WTC11 (cell line): ENCODE data around the gene SENP3. TPM values are rescaled to one million over a fixed set of nuclear protein-coding genes. Genes with fewer than 3 reads are reported as not detected.

Source experiments
- ATAC-seq: fragments of 200-7000 bp; cut with Tn5 transposase; 2 replicates; pipeline ENCODE4 v1.10.0; 2021; ENCODE audit warnings: mild to moderate bottlenecking, moderate library complexity
- CTCF ChIA-PET: fragments of 300-600 bp; sonication (Branson Sonifier 250); formaldehyde crosslinking; loops from one replicate; lab custom pipeline; 2021; ENCODE audit warnings: antibody characterized with exemption; lab: Charles Lee
- POLR2A ChIA-PET: fragments of 350-600 bp; sonication (Branson Sonifier 250); formaldehyde crosslinking; loops from one replicate; lab custom pipeline; 2021; ENCODE audit warnings: antibody characterized with exemption; lab: Charles Lee
- DNase-seq: peaks from one replicate; pipeline ENCODE4 v3.0.0; 2021; ENCODE audit warnings: low spot score
- H3K27ac Mint-ChIP-seq: 2 replicates; pipeline ENCODE4 v1.8.0; 2021; ENCODE audit warnings: mixed read lengths
- H3K27me3 Mint-ChIP-seq: 2 replicates; pipeline ENCODE4 v1.8.0; 2021; ENCODE audit warnings: low read depth, mild to moderate bottlenecking, moderate library complexity, mixed read lengths
- H3K36me3 Mint-ChIP-seq: 2 replicates; pipeline ENCODE4 v1.8.0; 2021; ENCODE audit warnings: mixed read lengths
- H3K4me1 Mint-ChIP-seq: 2 replicates; pipeline ENCODE4 v1.8.0; 2022; ENCODE audit warnings: mixed read lengths
- H3K4me3 Mint-ChIP-seq: 2 replicates; pipeline ENCODE4 v1.8.0; 2021; ENCODE audit warnings: mild to moderate bottlenecking, moderate library complexity, mixed read lengths
- H3K9me3 Mint-ChIP-seq: 2 replicates; pipeline ENCODE4 v1.8.0; 2021; ENCODE audit warnings: mixed read lengths
- ELF4 ChIP-seq: sonication (generic); formaldehyde crosslinking; IDR thresholded peaks from 2 replicates; pipeline ENCODE4 v1.8.1; 2022; ENCODE audit warnings: low read depth, mild to moderate bottlenecking, moderate library complexity, missing genetic modification reagents
- EMX1 ChIP-seq: fragments of 250-450 bp; sonication (Bioruptor Pico); IDR thresholded peaks from 2 replicates; pipeline ENCODE4 v1.8.0; 2021; ENCODE audit warnings: mild to moderate bottlenecking
- GABPB1 ChIP-seq: sonication (generic); formaldehyde crosslinking; IDR thresholded peaks from 2 replicates; pipeline ENCODE4 v1.8.1; 2023; ENCODE audit warnings: mild to moderate bottlenecking, missing genetic modification reagents
- IRF2 ChIP-seq: sonication (generic); formaldehyde crosslinking; IDR thresholded peaks from 2 replicates; pipeline ENCODE4 v1.8.0; 2022; ENCODE audit warnings: low read depth, missing genetic modification reagents, borderline replicate concordance
- MXD4 ChIP-seq: fragments of 250-450 bp; sonication (Bioruptor Pico); IDR thresholded peaks from 2 replicates; pipeline ENCODE4 v1.8.0; 2021; ENCODE audit warnings: mild to moderate bottlenecking, moderate library complexity, borderline replicate concordance
- NFATC4 ChIP-seq: fragments of 250-450 bp; sonication (Bioruptor Pico); IDR thresholded peaks from 2 replicates; pipeline ENCODE4 v1.9.0; 2021; ENCODE audit warnings: mild to moderate bottlenecking
- NR3C1 ChIP-seq: sonication (generic); formaldehyde crosslinking; conservative IDR thresholded peaks from 2 replicates; pipeline ENCODE4 v1.8.1; 2023; ENCODE audit warnings: low read depth, mild to moderate bottlenecking, missing genetic modification reagents
- STAT6 ChIP-seq: sonication (generic); formaldehyde crosslinking; conservative IDR thresholded peaks from 2 replicates; pipeline ENCODE4 v1.8.1; 2023; ENCODE audit warnings: mild to moderate bottlenecking, low read depth, missing genetic modification reagents, moderate library complexity
- ZNF219 ChIP-seq: sonication (generic); formaldehyde crosslinking; IDR thresholded peaks from 2 replicates; pipeline ENCODE4 v1.8.0; 2023; ENCODE audit warnings: missing genetic modification reagents, mild to moderate bottlenecking, borderline replicate concordance
- ZNF423 ChIP-seq: fragments of 250-450 bp; sonication (Bioruptor Pico); IDR thresholded peaks from 2 replicates; pipeline ENCODE4 v2.1.2; 2022; ENCODE audit warnings: mild to moderate bottlenecking, moderate library complexity
- total RNA-seq: library from RNA; stranded (reverse); gene quantifications from 3 replicates; pipeline ENCODE4 v1.2.3, GENCODE V29; 2021
- TF ChIP-seq, protein P1 (sequence below): sonication (generic); formaldehyde crosslinking; conservative IDR thresholded peaks from 2 replicates; pipeline ENCODE4 v1.8.1; 2022; ENCODE audit warnings: mild to moderate bottlenecking, missing genetic modification reagents
- TF ChIP-seq, protein P2 (sequence below): sonication (generic); formaldehyde crosslinking; IDR thresholded peaks from 2 replicates; pipeline ENCODE4 v1.8.0; 2023; ENCODE audit warnings: missing genetic modification reagents
- TF ChIP-seq, protein P3 (sequence below): sonication (generic); formaldehyde crosslinking; IDR thresholded peaks from 2 replicates; pipeline ENCODE4 v1.8.0; 2022; ENCODE audit warnings: mild to moderate bottlenecking, missing genetic modification reagents
- TF ChIP-seq, protein P4 (sequence below): sonication (generic); formaldehyde crosslinking; IDR thresholded peaks from 2 replicates; pipeline ENCODE4 v1.8.0; 2022; ENCODE audit warnings: mild to moderate bottlenecking, missing genetic modification reagents
- TF ChIP-seq, protein P5 (sequence below): fragments of 250-450 bp; sonication (Bioruptor Pico); conservative IDR thresholded peaks from 2 replicates; pipeline ENCODE4 v1.9.0; 2021; ENCODE audit warnings: mild to moderate bottlenecking

The SENP3 gene
- total RNA-seq, 1 experiment from 2014 or later, result 85.4 TPM

GRCh38 chr17:7530023-7530900 is 31.5 kb upstream of the SENP3 start (continued):
- TF ChIP-seq, protein P1, sequence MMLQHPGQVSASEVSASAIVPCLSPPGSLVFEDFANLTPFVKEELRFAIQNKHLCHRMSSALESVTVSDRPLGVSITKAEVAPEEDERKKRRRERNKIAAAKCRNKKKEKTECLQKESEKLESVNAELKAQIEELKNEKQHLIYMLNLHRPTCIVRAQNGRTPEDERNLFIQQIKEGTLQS (CRISPR knock-in tag), result no peak
- TF ChIP-seq IRF2 (CRISPR knock-in tag), result no peak
- TF ChIP-seq, protein P2, sequence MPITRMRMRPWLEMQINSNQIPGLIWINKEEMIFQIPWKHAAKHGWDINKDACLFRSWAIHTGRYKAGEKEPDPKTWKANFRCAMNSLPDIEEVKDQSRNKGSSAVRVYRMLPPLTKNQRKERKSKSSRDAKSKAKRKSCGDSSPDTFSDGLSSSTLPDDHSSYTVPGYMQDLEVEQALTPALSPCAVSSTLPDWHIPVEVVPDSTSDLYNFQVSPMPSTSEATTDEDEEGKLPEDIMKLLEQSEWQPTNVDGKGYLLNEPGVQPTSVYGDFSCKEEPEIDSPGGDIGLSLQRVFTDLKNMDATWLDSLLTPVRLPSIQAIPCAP (CRISPR knock-in tag), result no peak
- TF ChIP-seq EMX1 (CRISPR knock-in tag), result no peak

- peaks cover 22% of the 10 kb centered on the region for H3K9me3 Mint-ChIP-seq
- no peak overlapping the region for H3K4me3 Mint-ChIP-seq
- CTCF ChIA-PET, result interaction anchor here (1.6 kb wide), 1 partner anchor 15 kb away, joined by 4 read pairs; no protein-coding TSS in a partner anchor
- ATAC-seq, result no peak
- no peaks in the 10 kb centered on the region for H3K4me1 Mint-ChIP-seq
- no peak for DNase-seq
- POLR2A ChIA-PET, result no interaction called here
- peaks cover 32% of the 10 kb centered on the region for H3K27me3 Mint-ChIP-seq
- no peaks in the 10 kb centered on the region for H3K36me3 Mint-ChIP-seq
- TF ChIP-seq, protein P3, sequence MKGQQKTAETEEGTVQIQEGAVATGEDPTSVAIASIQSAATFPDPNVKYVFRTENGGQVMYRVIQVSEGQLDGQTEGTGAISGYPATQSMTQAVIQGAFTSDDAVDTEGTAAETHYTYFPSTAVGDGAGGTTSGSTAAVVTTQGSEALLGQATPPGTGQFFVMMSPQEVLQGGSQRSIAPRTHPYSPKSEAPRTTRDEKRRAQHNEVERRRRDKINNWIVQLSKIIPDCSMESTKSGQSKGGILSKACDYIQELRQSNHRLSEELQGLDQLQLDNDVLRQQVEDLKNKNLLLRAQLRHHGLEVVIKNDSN, result no peak
- TF ChIP-seq STAT6 (CRISPR knock-in tag) (no peak), MXD4 (no peak), NR3C1 (CRISPR knock-in tag) (no peak), ZNF219 (CRISPR knock-in tag) (no peak), NFATC4 (CRISPR knock-in tag) (no peak), ZNF423 (CRISPR knock-in tag) (no peak), GABPB1 (CRISPR knock-in tag) (no peak), ELF4 (CRISPR knock-in tag) (no peak)
- TF ChIP-seq, protein P4, sequence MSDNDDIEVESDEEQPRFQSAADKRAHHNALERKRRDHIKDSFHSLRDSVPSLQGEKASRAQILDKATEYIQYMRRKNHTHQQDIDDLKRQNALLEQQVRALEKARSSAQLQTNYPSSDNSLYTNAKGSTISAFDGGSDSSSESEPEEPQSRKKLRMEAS (CRISPR knock-in tag), result no peak
- TF ChIP-seq, protein P5, sequence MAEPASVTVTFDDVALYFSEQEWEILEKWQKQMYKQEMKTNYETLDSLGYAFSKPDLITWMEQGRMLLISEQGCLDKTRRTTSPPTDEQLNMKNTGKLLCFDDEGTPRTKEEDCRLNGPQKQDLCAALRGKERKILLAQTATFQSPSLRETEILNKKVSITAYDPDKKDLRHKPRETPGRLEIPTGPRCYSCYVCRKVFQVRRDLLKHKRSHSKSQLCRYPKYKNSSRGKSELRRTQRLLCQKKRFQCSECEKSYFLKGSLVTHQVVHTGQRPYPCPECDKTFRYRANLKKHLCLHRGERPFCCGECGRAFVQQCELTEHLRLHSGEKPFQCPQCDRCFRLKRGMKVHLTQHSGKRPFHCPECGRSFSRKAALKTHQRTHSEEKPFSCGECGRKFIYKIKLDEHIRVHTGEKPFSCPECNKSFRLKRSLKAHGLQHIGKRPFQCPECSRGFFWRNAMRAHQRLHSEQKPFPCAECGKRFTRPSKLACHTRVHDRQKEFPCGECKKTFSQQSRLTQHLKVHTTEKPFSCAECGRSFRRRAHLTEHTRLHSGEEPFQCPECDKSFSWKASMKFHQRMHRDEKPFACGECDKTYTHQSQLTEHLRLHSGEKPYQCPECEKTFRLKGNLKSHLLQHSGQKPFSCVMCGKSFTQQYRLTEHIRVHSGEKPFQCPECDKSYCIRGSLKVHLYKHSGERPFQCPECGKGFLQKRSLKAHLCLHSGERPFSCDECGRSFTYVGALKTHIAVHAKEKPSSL (CRISPR knock-in tag), result no peak
- TF ChIP-seq, all 79 proteins: peak for 0
- H3K27ac Mint-ChIP-seq, result no peak overlapping the region
Measured at GRCh38 chr17:7538050-7538449, 23.7 kb upstream of the SENP3 start.
